ENCODE measurements around the gene SEMA3E.
"Not testable (repeated sequence)": the region's sequence is repeated elsewhere in the genome, so short reads cannot be mapped to it uniquely, and the experiment has no call there.

SEMA3E gene

GRCh38 chr7:83447681-83448080, 201.3 kb downstream of the SEMA3E start:
- DNase-seq: no peak

- DNase-seq: no peak
Measured at GRCh38 chr7:83446102-83446669, 202.8 kb downstream of the SEMA3E start.

GRCh38 chr7:83442911-83443310, 206.0 kb downstream of the SEMA3E start:
- DNase-seq: no peak

- no peak for DNase-seq
Measured at GRCh38 chr7:83439026-83439425, 209.9 kb downstream of the SEMA3E start.

- not testable (repeated sequence) for DNase-seq
Measured at GRCh38 chr7:83430289-83430688, 218.7 kb downstream of the SEMA3E start.

- no peak for DNase-seq
Measured at GRCh38 chr7:83429493-83429892, 219.4 kb downstream of the SEMA3E start.

- peak; percentile 19 for DNase-seq
Measured at GRCh38 chr7:83427884-83428283, 221.1 kb downstream of the SEMA3E start.

GRCh38 chr7:83426325-83426724, 222.6 kb downstream of the SEMA3E start:
- DNase-seq: no peak

- no peak for DNase-seq
Measured at GRCh38 chr7:83419013-83419412, 229.9 kb downstream of the SEMA3E start.

- no peak for DNase-seq
Measured at GRCh38 chr7:83415840-83416239, 233.1 kb downstream of the SEMA3E start.

GRCh38 chr7:83414947-83415346, 234.0 kb downstream of the SEMA3E start:
- no peak for DNase-seq

- peak; percentile 9 for DNase-seq
Measured at GRCh38 chr7:83413831-83414230, 235.1 kb downstream of the SEMA3E start.

GRCh38 chr7:83413424-83413823, 235.5 kb downstream of the SEMA3E start:
- DNase-seq: no peak

- DNase-seq: peak; percentile 51
Measured at GRCh38 chr7:83410989-83411591, 237.8 kb downstream of the SEMA3E start.

- DNase-seq: no peak
Measured at GRCh38 chr7:83394776-83395175, 254.2 kb downstream of the SEMA3E start.

- DNase-seq: no peak
Measured at GRCh38 chr7:83388436-83388835, 260.5 kb downstream of the SEMA3E start.

GRCh38 chr7:83366629-83367028, 282.3 kb downstream of the SEMA3E start:
- no peak for DNase-seq

GRCh38 chr7:83365746-83366145, 283.2 kb downstream of the SEMA3E start:
- no peak for DNase-seq

GRCh38 chr7:83362871-83363550, 285.9 kb downstream of the SEMA3E start:
- DNase-seq: no peak

- DNase-seq: no peak
Measured at GRCh38 chr7:83359108-83359507, 289.8 kb downstream of the SEMA3E start.

- DNase-seq: no peak
Measured at GRCh38 chr7:83355143-83355542, 293.8 kb downstream of the SEMA3E start.

GRCh38 chr7:83347945-83348444, 300.9 kb downstream of the SEMA3E start:
- no peak for DNase-seq

- no peak for DNase-seq
Measured at GRCh38 chr7:83339907-83340306, 309.0 kb downstream of the SEMA3E start.

- DNase-seq: no peak
Measured at GRCh38 chr7:83338277-83338950, 310.5 kb downstream of the SEMA3E start.
